ENCODE results near the gene ACOX3. TPM values are rescaled to one million over a fixed set of nuclear protein-coding genes. Genes with fewer than 3 reads are reported as not detected.

The ACOX3 gene
- total RNA-seq, 1 experiment from 2014 or later = 21.0 TPM

GRCh38 chr4:8410066-8410625 lies 30.4 kb downstream of the ACOX3 start:
- Histone ChIP-seq H3K9me2 (ENCODE audit: insufficient read depth) (no peaks in the 10 kb centered on the region), H3K4me2 (no peak overlapping the region), H3K4me1 (replicated peaks; ENCODE audit: insufficient read depth) (no peaks in the 10 kb centered on the region), H3K27me3 (ENCODE audit: insufficient read depth, low read depth) (no peaks in the 10 kb centered on the region), H3K79me2 (ENCODE audit: low read depth) (no peaks in the 10 kb centered on the region), H2AFZ (no peak overlapping the region), H3K36me3 (ENCODE audit: low read depth) (no peaks in the 10 kb centered on the region), H3K9me3 (ENCODE audit: insufficient read depth, low read depth) (no peaks in the 10 kb centered on the region), H4K20me1 (ENCODE audit: insufficient read depth) (no peaks in the 10 kb centered on the region), H3F3A (ENCODE audit: insufficient read depth, low read depth) (peaks cover 4% of the 10 kb centered on the region; the same call in 1 of the 2 replicates), H3K27ac (no peak overlapping the region), H3K4me3 (no peak overlapping the region)
- BruUV-seq (replicated peaks) = no TSS peak
- DNase-seq = no peak
- ChIA-PET CTCF (interaction anchor here (0.6 to 0.8 kb wide), 2 partner anchors 56 to 63 kb away, joined by 3 read pairs; no protein-coding TSS in a partner anchor), POLR2A (ENCODE audit: unreplicated experiment) (interaction anchor here (0.6 kb wide), 1 partner anchor 32 kb away, joined by 8 read pairs; no protein-coding TSS in a partner anchor)
- intact Hi-C loops (cut with micrococcal nuclease; ENCODE audit: unreplicated experiment) = no loop called here
- TF ChIP-seq, protein P1, sequence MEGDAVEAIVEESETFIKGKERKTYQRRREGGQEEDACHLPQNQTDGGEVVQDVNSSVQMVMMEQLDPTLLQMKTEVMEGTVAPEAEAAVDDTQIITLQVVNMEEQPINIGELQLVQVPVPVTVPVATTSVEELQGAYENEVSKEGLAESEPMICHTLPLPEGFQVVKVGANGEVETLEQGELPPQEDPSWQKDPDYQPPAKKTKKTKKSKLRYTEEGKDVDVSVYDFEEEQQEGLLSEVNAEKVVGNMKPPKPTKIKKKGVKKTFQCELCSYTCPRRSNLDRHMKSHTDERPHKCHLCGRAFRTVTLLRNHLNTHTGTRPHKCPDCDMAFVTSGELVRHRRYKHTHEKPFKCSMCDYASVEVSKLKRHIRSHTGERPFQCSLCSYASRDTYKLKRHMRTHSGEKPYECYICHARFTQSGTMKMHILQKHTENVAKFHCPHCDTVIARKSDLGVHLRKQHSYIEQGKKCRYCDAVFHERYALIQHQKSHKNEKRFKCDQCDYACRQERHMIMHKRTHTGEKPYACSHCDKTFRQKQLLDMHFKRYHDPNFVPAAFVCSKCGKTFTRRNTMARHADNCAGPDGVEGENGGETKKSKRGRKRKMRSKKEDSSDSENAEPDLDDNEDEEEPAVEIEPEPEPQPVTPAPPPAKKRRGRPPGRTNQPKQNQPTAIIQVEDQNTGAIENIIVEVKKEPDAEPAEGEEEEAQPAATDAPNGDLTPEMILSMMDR (conservative IDR thresholded peaks at IDR 0.05) = no peak
- TF ChIP-seq EZH2 (IDR thresholded peaks at IDR 0.05; ENCODE audit: low read depth) = no peak

DNA sequence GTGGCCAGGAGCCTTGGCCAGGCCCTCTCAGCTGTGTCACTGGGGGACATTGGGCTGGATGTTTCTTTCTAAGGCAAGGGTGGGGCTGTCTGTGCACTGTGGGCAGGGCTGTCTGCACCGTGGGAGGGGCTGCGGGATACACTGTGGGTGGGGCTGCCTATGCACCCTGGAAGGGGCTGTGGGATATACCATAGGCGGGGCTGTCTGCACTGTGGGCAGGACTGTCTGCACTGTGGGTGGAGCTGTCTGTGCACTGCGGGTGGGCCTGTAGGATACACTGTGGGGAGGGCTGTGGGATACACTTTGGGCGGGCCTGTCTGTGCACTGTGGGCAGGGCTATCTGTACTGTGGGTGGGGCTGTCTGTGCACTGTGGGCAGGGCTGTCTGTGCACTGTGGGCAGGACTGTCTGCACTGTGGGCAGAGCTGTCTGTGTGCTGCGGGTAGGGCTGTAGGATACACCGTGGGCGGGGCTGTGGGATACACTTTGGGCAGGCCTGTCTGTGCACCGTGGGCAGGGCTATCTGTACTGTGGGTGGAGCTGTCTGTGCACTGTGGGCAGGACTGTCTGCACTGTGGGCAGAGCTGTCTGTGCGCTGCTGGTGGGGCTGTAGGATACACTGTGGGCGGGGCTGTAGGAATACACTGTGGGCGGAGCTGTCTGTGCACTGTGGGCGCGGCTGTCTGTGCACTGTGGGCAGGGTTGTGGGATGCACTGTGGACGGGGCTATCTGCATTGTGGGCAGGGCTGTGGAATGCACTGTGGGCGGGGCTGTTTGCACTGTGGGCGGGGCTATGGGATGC lies 31.1 kb downstream of the ACOX3 start:
- peak in 1 of 2 experiments; percentile 15 for DNase-seq
- intact Hi-C loops (cut with micrococcal nuclease; ENCODE audit: unreplicated experiment) = loop anchor here (10.0 kb wide), 1 partner anchor 385 kb away; no protein-coding TSS in a partner anchor
- TF ChIP-seq, protein P1 (conservative IDR thresholded peaks at IDR 0.05) = no peak
- TF ChIP-seq EZH2 (IDR thresholded peaks at IDR 0.05; ENCODE audit: low read depth) = no peak
- H3F3A ChIP-seq (ENCODE audit: insufficient read depth, low read depth) = peaks cover 4% of the 10 kb centered on the region; the same call in 1 of the 2 replicates
- no peaks in the 10 kb centered on the region for H3K4me1 ChIP-seq (replicated peaks; ENCODE audit: insufficient read depth)
- H3K27me3 ChIP-seq (ENCODE audit: insufficient read depth, low read depth) = no peaks in the 10 kb centered on the region
- no peak overlapping the region for H2AFZ ChIP-seq
- no peak overlapping the region for H3K4me2 ChIP-seq
- no peaks in the 10 kb centered on the region for H3K79me2 ChIP-seq (ENCODE audit: low read depth)
- no peaks in the 10 kb centered on the region for H3K9me3 ChIP-seq (ENCODE audit: insufficient read depth, low read depth)
- no peaks in the 10 kb centered on the region for H3K9me2 ChIP-seq (ENCODE audit: insufficient read depth)
- no TSS peak for BruUV-seq (replicated peaks)
- no peak overlapping the region for H3K27ac ChIP-seq
- CTCF ChIA-PET = interaction anchor here (0.6 to 0.8 kb wide), 2 partner anchors 56 to 63 kb away, joined by 3 read pairs; no protein-coding TSS in a partner anchor
- no peaks in the 10 kb centered on the region for H4K20me1 ChIP-seq (ENCODE audit: insufficient read depth)
- POLR2A ChIA-PET (ENCODE audit: unreplicated experiment) = no interaction called here
- H3K36me3 ChIP-seq (ENCODE audit: low read depth) = no peaks in the 10 kb centered on the region
- no peak overlapping the region for H3K4me3 ChIP-seq

GRCh38 chr4:8407756-8408155 lies 32.8 kb downstream of the ACOX3 start:
- no peaks in the 10 kb centered on the region for H3K27me3 ChIP-seq (ENCODE audit: insufficient read depth, low read depth)

More at GRCh38 chr4:8407756-8408155, 32.8 kb downstream of the ACOX3 start:
- Histone ChIP-seq H3K9me2 (ENCODE audit: insufficient read depth) (no peaks in the 10 kb centered on the region), H3K4me3 (no peak overlapping the region), H3F3A (ENCODE audit: insufficient read depth, low read depth) (peaks cover 4% of the 10 kb centered on the region; the same call in 1 of the 2 replicates), H3K79me2 (ENCODE audit: low read depth) (no peaks in the 10 kb centered on the region), H3K4me1 (replicated peaks; ENCODE audit: insufficient read depth) (no peaks in the 10 kb centered on the region), H3K36me3 (ENCODE audit: low read depth) (no peaks in the 10 kb centered on the region), H3K27ac (no peak overlapping the region), H3K4me2 (no peak overlapping the region), H2AFZ (no peak overlapping the region), H3K9me3 (ENCODE audit: insufficient read depth, low read depth) (no peaks in the 10 kb centered on the region), H4K20me1 (ENCODE audit: insufficient read depth) (no peaks in the 10 kb centered on the region)
- TF ChIP-seq EZH2 (IDR thresholded peaks at IDR 0.05; ENCODE audit: low read depth) = no peak
- TF ChIP-seq, protein P1 (conservative IDR thresholded peaks at IDR 0.05) = no peak
- ChIA-PET CTCF (interaction anchor here (0.7 to 1.0 kb wide), 3 partner anchors 138 to 233 kb away, joined by 3 to 9 read pairs (median 3); partner anchors contain the start of gene HTRA3), POLR2A (ENCODE audit: unreplicated experiment) (no interaction called here)
- BruUV-seq (replicated peaks) = no TSS peak
- intact Hi-C loops (cut with micrococcal nuclease; ENCODE audit: unreplicated experiment) = loop anchor here (10.0 kb wide), 1 partner anchor 383 kb away; no protein-coding TSS in a partner anchor
- DNase-seq = no peak
